Panc1 (cell line): ENCODE measurements around the gene ZNF367. TPM values are rescaled to one million over a fixed set of nuclear protein-coding genes. Genes with fewer than 3 reads are reported as not detected.

Experiments
- ATAC-seq: fragments of 200-7000 bp; cut with Tn5 transposase; 2 replicates; pipeline ENCODE4 v1.9.1; 2020; ENCODE audit warnings: mild to moderate bottlenecking, moderate library complexity
- BruUV-seq: library from RNA; stranded (reverse); fragments of 400-500 nt; replicated peaks from 2 replicates; lab custom pipeline; 2021; lab: Mats Ljungman, UMichigan
- CTCF ChIA-PET: fragments of 300-600 bp; sonication (Branson Sonifier 250); formaldehyde crosslinking; loops from one replicate; lab custom pipeline; 2022; ENCODE audit warnings: antibody characterized with exemption; lab: Charles Lee
- POLR2A ChIA-PET: fragments of 300-600 bp; sonication (Branson Sonifier 250); formaldehyde crosslinking; loops from one replicate; lab custom pipeline; 2022; ENCODE audit warnings: antibody characterized with exemption; lab: Charles Lee
- DNase-seq: peaks from one replicate; pipeline ENCODE4 v3.0.0-alpha.2; 2010; ENCODE audit warnings: low read depth, low spot score
- H3K27ac ChIP-seq: 2 replicates; pipeline ENCODE4 v1.5.1; 2011; ENCODE audit warnings: mild to moderate bottlenecking, low read length, inconsistent platforms
- H3K27me3 ChIP-seq: fragments of 200-500 bp; sonication (Bioruptor generic); 2 replicates; pipeline ENCODE4 v1.6.0; 2014; ENCODE audit warnings: low read length, inconsistent platforms; ENCODE audit not compliant: control insufficient read depth, insufficient read depth
- H3K36me3 ChIP-seq: fragments of 200-500 bp; sonication (Bioruptor generic); 2 replicates; pipeline ENCODE4 v1.5.1; 2014; ENCODE audit warnings: inconsistent platforms, mild to moderate bottlenecking, low read length, moderate library complexity; ENCODE audit not compliant: control insufficient read depth, insufficient read depth
- H3K4me1 ChIP-seq: 2 replicates; pipeline ENCODE4 v1.5.1; 2011; ENCODE audit warnings: inconsistent platforms, mild to moderate bottlenecking, low read length, moderate library complexity; ENCODE audit not compliant: control insufficient read depth, insufficient read depth
- H3K4me3 ChIP-seq, 2 experiments: 2 replicates each; pipeline ENCODE4 v1.5.1; 2011 to 2012; ENCODE audit warnings: low read depth in 2 of 2, low read length in 2 of 2, mild to moderate bottlenecking in 2 of 2, inconsistent platforms in 1 of 2, moderate library complexity in 1 of 2
- H3K9me3 ChIP-seq: fragments of 200-500 bp; sonication (Bioruptor generic); 2 replicates; pipeline ENCODE4 v1.5.1; 2014; ENCODE audit warnings: low read depth, mild to moderate bottlenecking, inconsistent platforms, low read length, moderate library complexity; ENCODE audit not compliant: control insufficient read depth, insufficient read depth
- CTCF ChIP-seq: fragments of 450-650 bp; IDR thresholded peaks from 2 replicates; pipeline ENCODE4 v1.5.1; 2017; ENCODE audit warnings: mild to moderate bottlenecking
- POLR2AphosphoS5 ChIP-seq: IDR thresholded peaks from 2 replicates; pipeline ENCODE4 v1.6.1; 2012; ENCODE audit warnings: mild to moderate bottlenecking, low read depth, low read length, moderate library complexity
- SIN3A ChIP-seq: IDR thresholded peaks from 2 replicates; pipeline ENCODE4 v1.6.1; 2012; ENCODE audit warnings: low read depth, mild to moderate bottlenecking, low read length, moderate library complexity, borderline replicate concordance; ENCODE audit not compliant: insufficient read depth
- TCF7L2 ChIP-seq: IDR thresholded peaks from 2 replicates; pipeline ENCODE4 v1.6.1; 2011; ENCODE audit warnings: mild to moderate bottlenecking, low read depth, low read length, inconsistent platforms
- in situ Hi-C: cut with HindIII; loops from 2 replicates; pipeline ENCODE4 v1.10.0; 2016; ENCODE audit warnings: low sequenced_read_pairs, low pct_unique_long_range_greater_than_20kb
- intact Hi-C: fragments of 100-400 bp; cut with micrococcal nuclease; formaldehyde crosslinking; loops from one replicate; pipeline ENCODE4 v1.10.0; 2022; ENCODE audit not compliant: unreplicated experiment
- total RNA-seq: library from RNA; stranded (reverse); gene quantifications from one replicate; pipeline ENCODE4 v1.2.1, GENCODE V29; 2021; ENCODE audit not compliant: unreplicated experiment
- TF ChIP-seq, protein P1 (sequence below), 2 experiments: IDR thresholded peaks; 2 replicates each; pipeline ENCODE4 v1.6.1; 2011 to 2012; ENCODE audit warnings: low read depth in 2 of 2, control low read depth in 1 of 2, low read length in 1 of 2, mild to moderate bottlenecking in 1 of 2, moderate library complexity in 1 of 2; ENCODE audit not compliant: insufficient read depth in 1 of 2

ZNF367 gene
- total RNA-seq, 1 experiment from 2014 or later, result 12.4 TPM

DNA sequence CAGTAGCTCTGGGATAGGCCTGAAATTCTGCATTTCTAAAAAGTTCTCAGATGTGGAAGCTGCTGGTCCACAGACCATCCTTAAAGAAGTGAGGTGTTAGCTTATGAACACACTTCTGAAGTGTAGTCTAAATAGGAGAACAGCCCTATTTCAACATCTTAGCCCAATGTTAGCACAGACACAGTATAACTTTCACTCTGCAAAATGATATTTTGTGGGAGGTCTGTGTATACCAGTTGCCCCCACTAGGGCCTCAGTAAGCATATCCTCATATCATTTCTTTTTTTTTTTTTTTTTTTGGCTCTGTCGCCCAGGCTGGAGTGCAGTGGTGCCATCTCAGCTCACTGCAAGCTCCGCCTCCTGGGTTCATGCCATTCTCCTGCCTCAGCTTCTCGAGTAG, 24.3 kb upstream of the ZNF367 start:
- Histone ChIP-seq H3K4me3 (no peak overlapping the region), H3K36me3 (no peaks in the 10 kb centered on the region), H3K4me1 (no peaks in the 10 kb centered on the region), H3K27me3 (no peaks in the 10 kb centered on the region), H3K9me3 (no peaks in the 10 kb centered on the region), H3K27ac (no peak overlapping the region)
- POLR2A ChIA-PET, result no interaction called here
- DNase-seq (no peak), ATAC-seq (no peak)
- no TSS peak for BruUV-seq
- in situ Hi-C loops, result no loop called here
- CTCF ChIA-PET, result interaction anchor here (0.6 to 1.4 kb wide), 4 partner anchors 9 to 202 kb away, joined by 4 to 19 read pairs (median 11); no protein-coding TSS in a partner anchor
- intact Hi-C loops, result no loop called here
- TF ChIP-seq, protein P1, sequence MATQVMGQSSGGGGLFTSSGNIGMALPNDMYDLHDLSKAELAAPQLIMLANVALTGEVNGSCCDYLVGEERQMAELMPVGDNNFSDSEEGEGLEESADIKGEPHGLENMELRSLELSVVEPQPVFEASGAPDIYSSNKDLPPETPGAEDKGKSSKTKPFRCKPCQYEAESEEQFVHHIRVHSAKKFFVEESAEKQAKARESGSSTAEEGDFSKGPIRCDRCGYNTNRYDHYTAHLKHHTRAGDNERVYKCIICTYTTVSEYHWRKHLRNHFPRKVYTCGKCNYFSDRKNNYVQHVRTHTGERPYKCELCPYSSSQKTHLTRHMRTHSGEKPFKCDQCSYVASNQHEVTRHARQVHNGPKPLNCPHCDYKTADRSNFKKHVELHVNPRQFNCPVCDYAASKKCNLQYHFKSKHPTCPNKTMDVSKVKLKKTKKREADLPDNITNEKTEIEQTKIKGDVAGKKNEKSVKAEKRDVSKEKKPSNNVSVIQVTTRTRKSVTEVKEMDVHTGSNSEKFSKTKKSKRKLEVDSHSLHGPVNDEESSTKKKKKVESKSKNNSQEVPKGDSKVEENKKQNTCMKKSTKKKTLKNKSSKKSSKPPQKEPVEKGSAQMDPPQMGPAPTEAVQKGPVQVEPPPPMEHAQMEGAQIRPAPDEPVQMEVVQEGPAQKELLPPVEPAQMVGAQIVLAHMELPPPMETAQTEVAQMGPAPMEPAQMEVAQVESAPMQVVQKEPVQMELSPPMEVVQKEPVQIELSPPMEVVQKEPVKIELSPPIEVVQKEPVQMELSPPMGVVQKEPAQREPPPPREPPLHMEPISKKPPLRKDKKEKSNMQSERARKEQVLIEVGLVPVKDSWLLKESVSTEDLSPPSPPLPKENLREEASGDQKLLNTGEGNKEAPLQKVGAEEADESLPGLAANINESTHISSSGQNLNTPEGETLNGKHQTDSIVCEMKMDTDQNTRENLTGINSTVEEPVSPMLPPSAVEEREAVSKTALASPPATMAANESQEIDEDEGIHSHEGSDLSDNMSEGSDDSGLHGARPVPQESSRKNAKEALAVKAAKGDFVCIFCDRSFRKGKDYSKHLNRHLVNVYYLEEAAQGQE (IDR thresholded peaks at IDR 0.05; ENCODE audit: insufficient read depth in 1 of 2, low read depth in 2 of 2, low read length in 1 of 2), result no peak
- no peak for TF ChIP-seq SIN3A
- TF ChIP-seq POLR2AphosphoS5, result no peak
- TF ChIP-seq TCF7L2, result no peak
- no peak for TF ChIP-seq CTCF

DNA sequence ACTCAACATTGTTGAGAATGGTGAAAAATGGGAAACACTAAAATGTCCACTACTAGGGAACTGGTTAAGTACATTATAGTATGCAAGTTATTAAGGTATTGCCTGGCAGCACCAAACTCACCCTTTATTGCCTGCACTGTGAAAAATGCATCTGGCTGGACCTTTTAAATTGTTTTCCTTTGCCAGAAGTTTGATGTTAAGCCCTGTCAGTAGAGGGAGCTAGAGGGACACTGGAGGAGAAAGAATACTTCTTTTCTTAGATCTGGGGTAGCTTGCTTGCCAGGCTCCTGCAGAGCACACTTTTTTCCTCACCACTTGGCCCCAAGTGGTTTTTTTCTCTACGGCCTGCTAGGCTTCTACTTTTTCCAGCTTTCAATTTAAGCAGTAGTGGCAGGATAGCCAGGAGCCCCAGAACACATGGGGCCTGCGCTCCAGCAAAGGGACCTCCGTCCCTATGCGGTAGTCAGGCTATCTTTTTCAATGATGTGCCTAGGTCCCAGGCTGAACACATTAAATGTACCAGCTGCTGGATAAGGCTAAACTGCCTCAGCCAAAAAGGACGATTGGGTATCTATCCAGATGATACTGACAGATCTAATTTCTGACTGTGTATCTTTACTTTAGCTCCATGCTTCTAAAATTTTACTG, 23.8 kb upstream of the ZNF367 start:
- BruUV-seq, result no TSS peak
- H3K9me3 ChIP-seq, result no peaks in the 10 kb centered on the region
- TF ChIP-seq, protein P1 (IDR thresholded peaks at IDR 0.05; ENCODE audit: insufficient read depth in 1 of 2, low read depth in 2 of 2, low read length in 1 of 2), result no peak
- peak; percentile 73 for TF ChIP-seq CTCF
- ChIA-PET CTCF (interaction anchor here (0.6 to 1.4 kb wide), 3 partner anchors 10 to 202 kb away, joined by 4 to 19 read pairs (median 15); no protein-coding TSS in a partner anchor), POLR2A (no interaction called here)
- H3K4me3 ChIP-seq, result no peak overlapping the region
- H3K27me3 ChIP-seq, result no peaks in the 10 kb centered on the region
- intact Hi-C loops (no loop called here), in situ Hi-C loops (no loop called here)
- ATAC-seq (peak; percentile 65; the same call in 1 of the 2 replicates), DNase-seq (no peak)
- no peaks in the 10 kb centered on the region for H3K36me3 ChIP-seq
- H3K27ac ChIP-seq, result no peak overlapping the region
- no peaks in the 10 kb centered on the region for H3K4me1 ChIP-seq
